CMK (cell line): Measurements from ENCODE around the gene ACSM2A.
"Not testable (repeated sequence)": the region's sequence is repeated elsewhere in the genome, so short reads cannot be mapped to it uniquely, and the experiment has no call there.

ENCODE experiments used
- DNase-seq: peaks from one replicate; pipeline ENCODE4 v3.0.0-alpha.2; 2010; ENCODE audit warnings: low read depth

The ACSM2A gene

DNA sequence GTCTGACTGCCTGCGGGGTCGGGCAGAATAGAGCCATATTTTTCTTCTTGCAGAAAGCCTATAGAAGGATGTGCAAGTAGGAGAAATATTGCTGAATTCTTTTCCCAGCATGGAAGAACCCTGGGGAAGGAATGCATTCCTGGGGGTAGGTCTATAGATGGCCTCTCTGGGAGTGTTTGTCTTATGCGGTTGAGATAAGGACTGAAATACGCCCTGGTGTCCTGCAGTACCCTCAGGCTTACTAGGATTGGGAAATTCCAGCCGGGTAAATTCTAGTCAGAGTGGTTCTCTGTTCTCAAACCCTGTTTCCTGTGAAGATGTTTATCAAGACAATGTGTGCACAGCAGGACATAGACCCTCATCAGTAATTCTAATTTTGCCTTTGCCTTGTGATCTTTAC is 2.3 kb downstream of the ACSM2A start:
- not testable (repeated sequence) for DNase-seq

- DNase-seq, result not testable (repeated sequence)
Measured at GRCh38 chr16:20459227-20459626, 7.9 kb downstream of the ACSM2A start.

GRCh38 chr16:20460313-20460712 is 9.0 kb downstream of the ACSM2A start:
- DNase-seq, result not testable (repeated sequence)

- DNase-seq, result not testable (repeated sequence)
Measured at GRCh38 chr16:20468954-20469353, 17.6 kb downstream of the ACSM2A start.

GRCh38 chr16:20469930-20470329 is 18.6 kb downstream of the ACSM2A start:
- DNase-seq, result not testable (repeated sequence)

- DNase-seq, result not testable (repeated sequence)
Measured at GRCh38 chr16:20470732-20471131, 19.4 kb downstream of the ACSM2A start.

GRCh38 chr16:20477188-20477744 is 25.9 kb downstream of the ACSM2A start:
- DNase-seq, result not testable (repeated sequence)

- DNase-seq, result not testable (repeated sequence)
Measured at GRCh38 chr16:20483989-20484388, 32.7 kb downstream of the ACSM2A start.

DNA sequence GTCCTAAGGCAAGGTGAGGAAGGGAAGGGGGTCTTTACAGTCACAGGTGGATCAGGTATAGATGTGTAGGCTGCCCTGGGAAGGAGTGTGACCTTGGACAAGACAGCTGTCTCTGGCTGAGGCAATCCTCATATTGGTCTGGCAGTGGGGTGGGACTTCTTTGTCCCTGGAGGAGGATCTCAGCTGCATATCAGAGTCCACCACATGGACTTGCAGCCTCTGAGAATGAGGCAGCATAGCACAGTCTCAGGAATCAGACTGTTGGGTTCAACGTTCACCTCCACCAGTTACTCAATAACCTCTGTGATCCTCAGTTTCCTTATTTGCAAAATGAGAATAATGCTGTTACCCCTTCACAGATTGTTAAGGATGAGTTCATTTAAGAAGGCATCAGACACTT is 33.4 kb downstream of the ACSM2A start:
- DNase-seq, result no peak

- no peak for DNase-seq
Measured at GRCh38 chr16:20485408-20485807, 34.1 kb downstream of the ACSM2A start.

DNA sequence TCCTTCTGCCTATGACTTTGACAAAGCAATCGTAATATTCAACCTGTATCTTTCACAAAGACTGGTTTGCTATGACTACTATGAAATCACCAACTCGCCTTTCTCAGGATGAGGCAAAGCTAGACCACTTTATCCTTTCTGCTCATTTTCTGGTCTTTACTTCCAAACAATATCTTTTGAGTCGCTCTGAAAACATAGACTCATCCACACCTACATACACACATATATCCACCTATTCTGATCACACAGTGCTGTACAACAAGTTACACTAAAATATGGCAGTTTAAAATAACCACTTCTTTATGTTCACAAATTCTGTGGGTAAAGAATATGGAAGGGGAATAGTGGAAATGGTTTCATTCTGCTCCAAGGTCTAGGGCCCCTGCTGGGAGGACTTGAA is 39.7 kb downstream of the ACSM2A start:
- not testable (repeated sequence) for DNase-seq

DNA sequence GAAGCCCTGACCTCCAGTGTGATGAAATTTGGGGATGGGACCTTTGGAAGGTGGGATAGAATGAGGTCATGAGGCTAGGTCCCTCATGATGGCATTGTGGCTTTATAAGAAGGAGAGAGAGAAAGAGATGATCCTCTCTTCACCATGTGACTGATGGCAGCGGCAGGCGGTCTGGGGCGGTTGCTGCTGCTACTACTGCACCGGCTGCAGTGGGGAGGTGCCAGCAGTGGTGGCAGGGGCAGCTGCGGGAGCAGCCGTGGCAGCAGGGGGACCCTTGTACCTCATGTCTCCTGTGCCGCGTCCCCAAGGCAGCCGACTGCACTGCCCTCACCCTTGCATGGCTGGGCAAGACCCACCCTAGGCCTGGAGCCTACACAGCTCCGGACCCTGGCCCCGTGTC is 40.1 kb downstream of the ACSM2A start:
- DNase-seq, result not testable (repeated sequence)

DNA sequence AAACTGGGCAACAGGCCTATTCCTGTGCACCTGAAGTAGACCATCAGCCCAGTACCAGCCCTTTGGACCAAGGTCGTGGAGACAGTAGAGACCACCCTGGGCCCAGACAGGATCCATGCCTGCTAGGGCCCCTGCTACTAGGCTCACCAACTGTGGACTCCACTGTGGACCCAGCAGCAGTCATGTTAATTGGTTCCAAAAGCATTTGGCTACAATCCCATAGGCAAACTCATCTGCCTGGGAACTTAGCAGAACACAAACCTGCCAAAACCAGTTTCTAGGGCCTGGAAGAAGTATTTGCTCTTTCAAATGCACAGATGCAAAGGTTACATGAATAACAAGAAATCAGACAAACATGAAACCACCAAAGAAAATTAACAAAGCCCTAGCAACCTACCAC is 53.1 kb downstream of the ACSM2A start:
- DNase-seq, result no peak

DNA sequence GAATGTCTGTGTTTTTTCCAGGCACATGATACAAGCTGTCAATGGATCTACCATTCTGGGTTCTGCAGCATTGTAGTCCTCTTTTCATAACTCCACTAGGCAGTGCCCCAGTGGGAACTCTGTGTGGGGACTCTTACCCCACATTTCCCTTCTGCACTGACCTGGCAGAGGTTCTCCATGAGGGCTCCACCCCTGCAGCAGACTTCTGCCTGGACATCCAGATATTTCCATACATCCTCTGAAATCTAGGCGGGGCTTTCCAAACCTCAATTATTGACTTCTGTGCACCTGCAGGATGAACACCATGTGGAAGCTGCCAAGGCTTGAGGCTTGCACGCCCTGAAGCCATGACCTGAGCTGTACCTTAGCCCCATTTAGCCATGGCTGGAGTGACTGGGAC is 56.0 kb downstream of the ACSM2A start:
- no peak for DNase-seq

- no peak for DNase-seq
Measured at GRCh38 chr16:20510323-20510722, 59.0 kb downstream of the ACSM2A start.

GRCh38 chr16:20515688-20516090 is 64.4 kb downstream of the ACSM2A start:
- DNase-seq, result no peak

GRCh38 chr16:20517149-20517548 is 65.8 kb downstream of the ACSM2A start:
- no peak for DNase-seq

DNA sequence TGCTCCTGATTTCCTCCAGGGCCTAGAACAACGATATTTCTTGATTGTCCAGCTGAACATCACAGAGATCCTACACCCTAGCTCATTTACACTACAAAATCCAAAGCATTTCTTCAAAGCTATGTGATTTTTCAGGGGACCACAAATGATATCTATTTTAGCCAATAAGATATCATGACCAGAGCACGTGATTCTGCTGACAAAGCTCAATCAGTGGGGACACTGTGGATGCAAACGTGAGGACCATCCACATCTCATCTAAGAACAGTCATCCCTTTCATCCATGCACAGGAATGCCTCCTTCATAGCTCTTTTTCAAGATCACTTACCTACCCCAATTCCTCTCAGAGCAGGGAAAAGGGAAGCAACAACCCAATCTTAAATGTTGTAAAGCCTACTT is 67.9 kb downstream of the ACSM2A start:
- no peak for DNase-seq

GRCh38 chr16:20520103-20520502 is 68.8 kb downstream of the ACSM2A start:
- DNase-seq, result no peak

DNA sequence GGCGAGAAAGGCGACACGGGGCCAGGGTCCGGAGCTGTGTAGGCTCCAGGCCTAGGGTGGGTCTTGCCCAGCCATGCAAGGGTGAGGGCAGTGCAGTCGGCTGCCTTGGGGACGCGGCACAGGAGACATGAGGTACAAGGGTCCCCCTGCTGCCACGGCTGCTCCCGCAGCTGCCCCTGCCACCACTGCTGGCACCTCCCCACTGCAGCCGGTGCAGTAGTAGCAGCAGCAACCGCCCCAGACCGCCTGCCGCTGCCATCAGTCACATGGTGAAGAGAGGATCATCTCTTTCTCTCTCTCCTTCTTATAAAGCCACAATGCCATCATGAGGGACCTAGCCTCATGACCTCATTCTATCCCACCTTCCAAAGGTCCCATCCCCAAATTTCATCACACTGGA is 80.5 kb downstream of the ACSM2A start:
- not testable (repeated sequence) for DNase-seq

GRCh38 chr16:20532284-20532792 is 81.0 kb downstream of the ACSM2A start:
- DNase-seq, result not testable (repeated sequence)

- DNase-seq, result not testable (repeated sequence)
Measured at GRCh38 chr16:20536669-20537068, 85.3 kb downstream of the ACSM2A start.
